ENCODE measurements around the gene SOD1. TPM values are rescaled to one million over a fixed set of nuclear protein-coding genes. Genes with fewer than 3 reads are reported as not detected.

SOD1 gene
- 162 TPM for total RNA-seq

DNA sequence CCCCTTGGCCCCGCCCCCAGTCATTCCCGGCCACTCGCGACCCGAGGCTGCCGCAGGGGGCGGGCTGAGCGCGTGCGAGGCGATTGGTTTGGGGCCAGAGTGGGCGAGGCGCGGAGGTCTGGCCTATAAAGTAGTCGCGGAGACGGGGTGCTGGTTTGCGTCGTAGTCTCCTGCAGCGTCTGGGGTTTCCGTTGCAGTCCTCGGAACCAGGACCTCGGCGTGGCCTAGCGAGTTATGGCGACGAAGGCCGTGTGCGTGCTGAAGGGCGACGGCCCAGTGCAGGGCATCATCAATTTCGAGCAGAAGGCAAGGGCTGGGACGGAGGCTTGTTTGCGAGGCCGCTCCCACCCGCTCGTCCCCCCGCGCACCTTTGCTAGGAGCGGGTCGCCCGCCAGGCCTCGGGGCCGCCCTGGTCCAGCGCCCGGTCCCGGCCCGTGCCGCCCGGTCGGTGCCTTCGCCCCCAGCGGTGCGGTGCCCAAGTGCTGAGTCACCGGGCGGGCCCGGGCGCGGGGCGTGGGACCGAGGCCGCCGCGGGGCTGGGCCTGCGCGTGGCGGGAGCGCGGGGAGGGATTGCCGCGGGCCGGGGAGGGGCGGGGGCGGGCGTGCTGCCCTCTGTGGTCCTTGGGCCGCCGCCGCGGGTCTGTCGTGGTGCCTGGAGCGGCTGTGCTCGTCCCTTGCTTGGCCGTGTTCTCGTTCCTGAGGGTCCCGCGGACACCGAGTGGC is at the start of gene SOD1:
Gene SOD1 (plus strand): TSS at position 158 of the 723 bp plus-strand sequence. CDS start 77 bp downstream, at position 235.
- peaks cover 0 to 13% of the 10 kb centered on the region in 2 donors for H3K36me3 ChIP-seq
- peak within 1 kb of the TSS; percentile 83 for H3K27ac ChIP-seq
- no peaks in the 10 kb centered on the region for H3K9me3 ChIP-seq
- DNase-seq (ENCODE audit: extremely low spot score in 2 of 2) = peak in 1 of 2 donors; percentile 94
- H3K4me1 ChIP-seq = peaks cover 55% of the 10 kb centered on the region
- no peaks in the 10 kb centered on the region for H3K27me3 ChIP-seq
- intact Hi-C loops (cut with DNase I) = no loop called here
- H3K4me3 ChIP-seq = peak within 1 kb of the TSS; percentile 78 to 87
- TF ChIP-seq POLR2AphosphoS5 (IDR thresholded peaks at IDR 0.05; ENCODE audit: insufficient read depth in 1 of 2, low read depth in 1 of 2) = peak; percentile 5 to 94
- TF ChIP-seq POLR2A (IDR thresholded peaks at IDR 0.05) = peak in 1 of 2 donors; percentile 69
- TF ChIP-seq CTCF (IDR thresholded peaks at IDR 0.05) = no peak

DNA sequence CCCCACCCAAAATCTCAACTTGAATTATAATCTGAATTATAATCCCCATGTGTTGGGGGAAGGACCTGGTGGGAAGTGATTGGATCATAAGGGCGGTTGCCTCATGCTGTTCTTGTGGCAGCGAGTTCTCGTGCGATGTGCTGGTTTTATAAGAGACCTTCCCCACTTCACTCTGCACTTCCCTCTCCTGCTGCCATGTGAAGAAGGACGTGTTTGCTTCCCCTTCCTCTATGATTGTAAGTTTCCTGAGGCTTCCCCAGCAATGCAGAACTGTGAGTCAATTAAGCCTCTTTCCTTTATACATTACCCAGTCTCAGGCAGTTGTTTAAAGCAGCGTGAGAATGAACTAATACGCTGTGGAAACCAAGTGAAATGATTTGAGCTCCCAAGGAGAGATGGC is 48.0 kb upstream of the SOD1 start:
- no peak overlapping the region for H3K27ac ChIP-seq
- intact Hi-C loops (cut with DNase I) = loop anchor here (10.0 kb wide), 1 partner anchor 417 kb away; no protein-coding TSS in a partner anchor
- H3K36me3 ChIP-seq = no peaks in the 10 kb centered on the region
- no peak for TF ChIP-seq POLR2AphosphoS5 (IDR thresholded peaks at IDR 0.05; ENCODE audit: insufficient read depth in 1 of 2, low read depth in 1 of 2)
- no peak for TF ChIP-seq POLR2A (IDR thresholded peaks at IDR 0.05)
- TF ChIP-seq CTCF (IDR thresholded peaks at IDR 0.05) = no peak
- H3K9me3 ChIP-seq = no peaks in the 10 kb centered on the region
- no peaks in the 10 kb centered on the region for H3K27me3 ChIP-seq
- DNase-seq (ENCODE audit: extremely low spot score in 2 of 2) = no peak
- H3K4me1 ChIP-seq = no peaks in the 10 kb centered on the region
- H3K4me3 ChIP-seq = no peak overlapping the region

GRCh38 chr21:31612894-31613785 is 46.4 kb upstream of the SOD1 start:
- no peak for TF ChIP-seq POLR2A (IDR thresholded peaks at IDR 0.05)
- TF ChIP-seq CTCF (IDR thresholded peaks at IDR 0.05) = no peak
- no peak for TF ChIP-seq POLR2AphosphoS5 (IDR thresholded peaks at IDR 0.05; ENCODE audit: insufficient read depth in 1 of 2, low read depth in 1 of 2)
- H3K4me3 ChIP-seq = no peak overlapping the region
- intact Hi-C loops (cut with DNase I) = loop anchor here (10.0 kb wide), 1 partner anchor 418 kb away; no protein-coding TSS in a partner anchor
- H3K27ac ChIP-seq = no peak overlapping the region
- no peaks in the 10 kb centered on the region for H3K27me3 ChIP-seq
- no peak for DNase-seq (ENCODE audit: extremely low spot score in 2 of 2)
- H3K36me3 ChIP-seq = no peaks in the 10 kb centered on the region
- H3K4me1 ChIP-seq = no peaks in the 10 kb centered on the region
- H3K9me3 ChIP-seq = no peaks in the 10 kb centered on the region

- Histone ChIP-seq H3K4me3 (no peak overlapping the region), H3K27me3 (no peaks in the 10 kb centered on the region), H3K27ac (no peak overlapping the region), H3K4me1 (no peaks in the 10 kb centered on the region), H3K36me3 (no peaks in the 10 kb centered on the region), H3K9me3 (no peaks in the 10 kb centered on the region)
- intact Hi-C loops (cut with DNase I) = loop anchor here (10.0 kb wide), 1 partner anchor 420 kb away; no protein-coding TSS in a partner anchor
- DNase-seq (ENCODE audit: extremely low spot score in 2 of 2) = no peak
- TF ChIP-seq POLR2A (IDR thresholded peaks at IDR 0.05) = no peak
Observed at GRCh38 chr21:31614705-31615104, 44.8 kb upstream of the SOD1 start.

DNA sequence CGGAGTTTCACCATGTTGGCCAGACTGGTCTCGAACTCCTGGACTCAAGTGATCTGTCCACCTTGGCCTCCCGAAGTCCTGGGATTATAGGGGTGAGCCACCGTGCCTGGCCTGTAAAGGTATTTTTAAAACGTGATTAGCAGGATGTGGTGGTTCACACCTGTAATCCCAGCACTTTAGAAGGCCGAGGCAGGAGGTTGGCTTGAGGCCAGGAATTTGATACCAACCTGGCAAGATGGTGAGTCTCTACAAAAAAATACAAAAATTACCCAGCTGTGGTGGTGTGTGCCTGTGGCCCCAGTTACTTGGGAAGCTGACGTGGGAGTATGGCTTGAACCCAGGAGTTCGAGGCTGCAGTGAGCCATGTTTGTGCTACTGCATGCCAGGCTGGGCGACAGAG is 43.3 kb upstream of the SOD1 start:
- intact Hi-C loops (cut with DNase I) = loop anchor here (10.0 kb wide), 1 partner anchor 421 kb away; no protein-coding TSS in a partner anchor
- no peak overlapping the region for H3K27ac ChIP-seq
- no peak for TF ChIP-seq CTCF (IDR thresholded peaks at IDR 0.05)
- no peak for TF ChIP-seq POLR2AphosphoS5 (IDR thresholded peaks at IDR 0.05; ENCODE audit: insufficient read depth in 1 of 2, low read depth in 1 of 2)
- no peak for TF ChIP-seq POLR2A (IDR thresholded peaks at IDR 0.05)
- H3K4me3 ChIP-seq = no peak overlapping the region
- no peaks in the 10 kb centered on the region for H3K27me3 ChIP-seq
- H3K4me1 ChIP-seq = no peaks in the 10 kb centered on the region
- H3K9me3 ChIP-seq = no peaks in the 10 kb centered on the region
- DNase-seq (ENCODE audit: extremely low spot score in 2 of 2) = no peak
- H3K36me3 ChIP-seq = no peaks in the 10 kb centered on the region

All from vagina (tissue), 2 donors.